ENCODE measurements around the gene HS1BP3. TPM values are rescaled to one million over a fixed set of nuclear protein-coding genes. Genes with fewer than 3 reads are reported as not detected.

HS1BP3 gene
- total RNA-seq, 1 experiment from 2014 or later: 17.1 TPM

GRCh38 chr2:20609349-20609994 is 41.4 kb downstream of the HS1BP3 start (continued):
- no peak for TF ChIP-seq REST (IDR thresholded peaks at IDR 0.05; ENCODE audit: low read depth)
- TF ChIP-seq CEBPB (IDR thresholded peaks at IDR 0.05; ENCODE audit: low read depth): no peak
- TF ChIP-seq TCF7L2 (IDR thresholded peaks at IDR 0.05; ENCODE audit: borderline replicate concordance, extremely low read depth, insufficient read depth, insufficient read length): no peak
- TF ChIP-seq SRF (IDR thresholded peaks at IDR 0.05; ENCODE audit: low read depth): no peak
- TF ChIP-seq ATF3 (IDR thresholded peaks at IDR 0.05): no peak
- TF ChIP-seq CBX3 (IDR thresholded peaks at IDR 0.05; ENCODE audit: low read depth): no peak
- no peak for TF ChIP-seq YY1 (IDR thresholded peaks at IDR 0.05; ENCODE audit: extremely low read depth, insufficient replicate concordance, low read depth, low read length)
- no peak for TF ChIP-seq EZH2 (IDR thresholded peaks at IDR 0.05)

- ChIA-PET RAD21 (ENCODE audit: low non-redundant PET in 1 of 2, low total read pairs in 2 of 2, uncharacterized antibody in 2 of 2, unreplicated experiment in 2 of 2) (no interaction called here), CTCF (no interaction called here), POLR2A (no interaction called here)
- no peaks in the 10 kb centered on the region; a peak in 2 of 4 replicates for H3K9me3 ChIP-seq (ENCODE audit: control insufficient read depth in 1 of 2, insufficient read depth in 1 of 2, low read depth in 1 of 2, low read length in 2 of 2)
- no peaks in the 10 kb centered on the region for H3K36me3 ChIP-seq (ENCODE audit: control insufficient read depth in 1 of 2, insufficient read depth in 2 of 2, low read length in 2 of 2)
- H4K20me1 ChIP-seq (ENCODE audit: insufficient read depth): no peaks in the 10 kb centered on the region
- DNase-seq (ENCODE audit: low read depth, low spot score) (no peak), ATAC-seq (no peak)
- peaks cover 0 to 3% of the 10 kb centered on the region in 2 experiments; a peak in 2 of 4 replicates for H3K4me1 ChIP-seq (ENCODE audit: control insufficient read depth in 1 of 2, insufficient read depth in 2 of 2, low read length in 2 of 2)
- H3K4me2 ChIP-seq (ENCODE audit: low read length): no peak overlapping the region
- H2AFZ ChIP-seq (ENCODE audit: low read depth, low read length, poor library complexity, severe bottlenecking): no peak overlapping the region
- no peak for TF ChIP-seq JUND (IDR thresholded peaks at IDR 0.05)
- no peak for TF ChIP-seq SP1 (IDR thresholded peaks at IDR 0.05; ENCODE audit: low read depth)
- no peak for TF ChIP-seq EGR1 (IDR thresholded peaks at IDR 0.05; ENCODE audit: low read depth)
- TF ChIP-seq FOSL1 (IDR thresholded peaks at IDR 0.05; ENCODE audit: low read depth): no peak
- no peaks in the 10 kb centered on the region for H3K9me2 ChIP-seq (ENCODE audit: insufficient read depth)
- no peak overlapping the region for H3K9ac ChIP-seq (ENCODE audit: low read length)
- BruUV-seq (replicated peaks): no TSS peak
- intact Hi-C loops (cut with micrococcal nuclease): no loop called here
- no peak overlapping the region for H3K4me3 ChIP-seq (replicated peaks in 1 of 2; ENCODE audit: low read depth in 1 of 2, low read length in 2 of 2)
- no peak overlapping the region for H3K27ac ChIP-seq (ENCODE audit: low read depth, low read length)
- no peaks in the 10 kb centered on the region for H3K79me2 ChIP-seq (ENCODE audit: insufficient read depth, low read length)
- H3K27me3 ChIP-seq (ENCODE audit: insufficient read depth, low read length): no peaks in the 10 kb centered on the region
Observed at GRCh38 chr2:20608666-20609348, 42.1 kb downstream of the HS1BP3 start.

All from HCT116 (cell line).